Anterior cingulate cortex (tissue), 58 donors: Measurements from ENCODE around the gene SYT6.

Experiments
- DNase-seq, 58 donors: peaks; one replicate each; lab custom pipeline; 2025; lab: John Stamatoyannopoulos, UW

SYT6 gene, protein sequence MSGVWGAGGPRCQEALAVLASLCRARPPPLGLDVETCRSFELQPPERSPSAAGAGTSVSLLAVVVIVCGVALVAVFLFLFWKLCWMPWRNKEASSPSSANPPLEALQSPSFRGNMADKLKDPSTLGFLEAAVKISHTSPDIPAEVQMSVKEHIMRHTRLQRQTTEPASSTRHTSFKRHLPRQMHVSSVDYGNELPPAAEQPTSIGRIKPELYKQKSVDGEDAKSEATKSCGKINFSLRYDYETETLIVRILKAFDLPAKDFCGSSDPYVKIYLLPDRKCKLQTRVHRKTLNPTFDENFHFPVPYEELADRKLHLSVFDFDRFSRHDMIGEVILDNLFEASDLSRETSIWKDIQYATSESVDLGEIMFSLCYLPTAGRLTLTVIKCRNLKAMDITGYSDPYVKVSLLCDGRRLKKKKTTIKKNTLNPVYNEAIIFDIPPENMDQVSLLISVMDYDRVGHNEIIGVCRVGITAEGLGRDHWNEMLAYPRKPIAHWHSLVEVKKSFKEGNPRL

DNA sequence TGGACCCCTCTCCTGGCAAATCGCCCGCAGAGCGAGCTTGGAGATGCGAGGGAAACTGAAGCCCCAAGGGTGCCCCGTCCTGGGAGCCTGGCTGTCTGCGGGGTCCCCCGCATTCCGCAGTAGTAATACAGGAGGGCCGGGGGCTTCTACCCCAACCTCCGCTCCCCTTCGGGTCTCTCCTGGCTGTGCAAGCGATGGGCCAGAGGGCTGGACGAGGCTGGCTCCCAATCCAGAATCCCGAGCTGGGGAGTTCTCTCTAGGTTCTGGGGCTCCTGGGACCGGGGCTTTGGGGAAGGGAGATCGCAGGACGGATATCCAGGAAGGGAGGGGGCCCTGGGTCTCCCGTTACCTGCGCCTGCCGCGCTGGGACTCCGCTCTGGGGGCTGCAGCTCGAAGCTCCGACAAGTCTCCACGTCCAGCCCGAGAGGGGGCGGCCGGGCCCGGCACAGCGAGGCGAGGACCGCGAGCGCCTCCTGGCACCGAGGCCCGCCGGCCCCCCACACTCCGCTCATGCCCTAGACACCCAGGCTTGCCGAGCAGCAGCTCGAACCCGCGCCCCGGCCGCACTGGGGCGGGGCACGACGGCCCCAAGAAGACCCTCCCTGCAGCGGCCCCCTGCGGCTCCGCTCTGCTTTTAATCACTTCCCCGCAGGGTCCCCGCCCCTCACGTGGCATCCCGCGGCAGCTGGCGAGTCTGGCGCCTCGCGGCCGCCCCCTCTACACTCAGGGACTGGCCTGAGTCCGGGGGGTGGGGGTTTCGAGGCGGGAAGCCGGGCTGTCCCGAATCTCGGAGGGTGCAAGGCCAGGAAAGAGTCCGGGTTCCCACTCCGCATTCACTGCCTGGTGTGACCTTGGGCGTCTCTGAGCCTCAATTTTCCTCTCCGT lies at the start of gene SYT6:
Gene SYT6, minus strand, starts transcription at position 609 of the 885 bp plus-strand sequence. Its CDS starts 97 bp downstream, at position 512.
- peak in 3 of 58 donors; percentile 15 to 22 (median 20) for DNase-seq

DNA sequence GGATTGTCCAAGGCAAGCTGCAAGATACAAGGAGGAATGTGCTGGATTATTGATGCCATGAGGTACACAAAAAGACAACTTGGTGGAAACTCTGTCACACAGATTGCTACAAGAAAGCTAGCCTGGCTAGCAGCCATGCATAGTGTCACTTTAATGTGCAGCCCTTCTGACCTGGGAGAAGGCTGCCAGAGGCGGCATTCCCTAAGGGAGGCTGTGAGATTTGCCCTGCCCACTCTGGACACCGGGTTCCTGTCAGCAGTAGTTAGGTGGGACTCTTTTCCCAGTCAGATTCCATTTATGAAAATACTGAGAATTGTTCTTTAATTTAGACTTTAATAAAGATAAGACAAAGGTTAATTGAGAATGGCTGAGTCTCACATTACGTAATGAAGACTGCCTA lies 47.8 kb upstream of the SYT6 start:
- DNase-seq, result no peak

DNA sequence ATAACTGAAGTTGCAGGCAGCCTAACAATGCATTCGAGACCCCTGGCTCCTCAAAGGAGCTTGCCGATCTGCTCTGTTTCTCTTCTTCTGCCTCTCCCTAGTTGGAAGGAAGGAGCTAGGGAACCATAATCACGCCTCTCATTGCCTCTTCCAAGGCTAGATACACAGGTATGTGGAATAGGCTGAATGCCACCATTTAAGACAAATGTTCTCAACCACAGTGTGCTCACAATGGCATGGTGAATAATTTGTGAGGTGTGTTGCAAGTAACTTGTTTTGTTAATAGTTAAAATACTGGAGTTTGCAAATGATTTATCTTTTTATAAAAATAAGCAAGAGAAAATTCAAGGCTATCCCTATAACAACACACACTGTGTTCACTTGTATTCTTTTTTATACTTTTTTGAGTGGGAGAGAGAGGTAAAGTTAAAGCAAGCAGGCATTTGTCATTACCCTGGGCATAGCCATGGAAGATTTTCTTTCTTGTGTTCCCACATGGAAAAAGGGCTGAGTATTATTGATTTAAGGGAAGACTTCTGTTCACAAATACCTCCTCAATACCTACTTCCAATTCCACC lies 45.4 kb upstream of the SYT6 start:
- DNase-seq, result no peak

DNA sequence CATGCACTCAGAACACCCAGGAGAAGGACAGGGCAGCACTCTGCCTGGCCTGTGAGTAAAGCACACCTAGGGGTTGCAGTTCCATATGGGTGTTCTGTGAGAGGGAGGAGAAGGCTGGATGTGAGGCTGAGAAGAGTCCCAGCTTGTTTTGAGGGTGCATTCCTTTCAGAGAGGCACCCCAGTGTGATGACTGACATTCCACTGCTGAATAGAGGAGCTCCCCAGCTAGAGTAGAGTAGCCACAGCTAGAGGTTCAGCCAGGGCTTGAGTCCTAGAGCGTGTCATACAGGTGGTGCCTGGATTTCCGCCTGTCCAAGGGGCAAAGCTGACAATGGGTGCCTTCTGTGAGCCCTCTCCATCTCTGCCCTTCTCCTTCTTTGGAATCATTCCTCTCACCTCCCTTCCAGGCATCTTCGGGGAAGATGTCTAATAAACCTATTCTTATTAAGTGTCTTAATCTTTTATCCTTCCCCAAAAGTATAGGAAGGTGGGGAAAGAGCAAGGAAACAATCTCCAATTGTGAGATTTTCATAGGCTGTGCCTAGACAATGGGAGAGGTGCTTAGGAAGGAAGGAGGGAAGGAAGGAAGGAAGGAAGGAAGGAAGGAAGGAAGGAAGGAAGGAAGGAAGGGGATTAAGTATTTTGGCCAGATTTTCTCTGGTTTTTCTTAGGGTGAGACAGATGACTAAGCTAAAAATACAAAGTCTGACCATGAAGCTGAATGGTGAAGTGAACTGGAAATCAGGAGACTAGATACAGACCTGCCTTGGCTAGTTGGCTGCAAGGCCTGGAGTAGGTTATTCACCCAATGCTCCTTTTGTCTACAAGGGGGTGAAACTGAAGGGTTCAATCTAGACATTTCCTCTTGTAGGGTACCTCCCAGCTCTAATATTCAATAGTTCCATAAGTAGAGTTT lies 43.6 kb upstream of the SYT6 start:
- DNase-seq, result no peak

DNA sequence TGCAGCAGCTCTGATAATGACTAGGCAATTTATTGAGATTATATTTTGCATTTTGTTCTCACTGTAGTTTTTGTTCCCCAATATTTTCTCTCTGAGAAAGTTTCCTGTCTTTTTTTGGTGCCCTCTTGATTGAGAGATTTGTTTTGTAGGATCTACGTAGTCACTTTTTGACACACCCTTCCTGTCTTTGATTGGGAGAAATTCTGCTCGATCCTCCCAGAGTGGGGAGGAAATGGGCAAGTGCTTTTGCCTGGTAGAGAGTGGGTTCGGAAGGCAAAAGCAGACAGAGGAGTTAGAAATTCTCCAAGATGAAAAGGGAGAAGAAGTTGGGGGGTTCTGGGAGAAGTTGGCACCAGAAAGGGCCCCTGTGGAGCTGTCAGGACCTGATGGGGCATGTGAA lies 42.1 kb upstream of the SYT6 start:
- no peak for DNase-seq

DNA sequence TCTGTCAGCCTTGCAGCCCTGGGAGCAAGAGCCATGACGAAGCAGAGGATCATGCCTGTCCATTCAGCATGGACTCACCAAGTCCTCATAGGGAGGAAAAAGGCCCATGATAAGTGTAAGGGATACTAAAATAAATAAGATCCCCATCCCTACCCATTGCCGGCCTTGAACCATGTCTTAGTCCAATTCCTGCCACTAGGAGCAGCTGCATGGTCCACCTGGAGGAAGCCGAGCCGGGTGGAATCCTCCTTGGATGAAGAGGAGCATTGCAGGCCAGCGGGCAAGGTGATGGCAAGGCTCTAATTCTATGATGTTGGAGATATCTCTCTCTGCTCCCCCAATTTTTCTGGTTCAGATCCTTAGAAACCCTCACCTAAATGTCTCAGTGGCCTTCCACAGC lies 38.7 kb upstream of the SYT6 start:
- DNase-seq, result no peak

DNA sequence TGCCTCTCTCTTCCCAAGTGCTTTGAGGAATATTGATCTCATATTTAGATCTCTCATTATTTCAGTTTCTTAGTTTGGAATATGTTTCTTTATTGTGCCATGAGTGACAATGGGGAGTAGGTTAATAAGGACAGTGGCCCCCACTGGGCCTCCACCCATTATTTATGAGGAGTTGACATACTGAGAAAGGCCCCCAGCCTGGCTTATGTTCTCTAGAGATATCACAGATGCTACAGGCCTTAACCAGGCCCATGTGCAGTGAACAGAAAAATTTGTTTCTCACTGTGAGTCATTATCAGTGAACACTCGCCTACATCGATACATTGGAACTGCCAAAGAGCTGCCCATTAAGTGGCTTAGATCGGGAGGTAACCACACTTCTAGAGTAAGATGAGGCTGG lies 35.7 kb upstream of the SYT6 start:
- DNase-seq, result no peak

DNA sequence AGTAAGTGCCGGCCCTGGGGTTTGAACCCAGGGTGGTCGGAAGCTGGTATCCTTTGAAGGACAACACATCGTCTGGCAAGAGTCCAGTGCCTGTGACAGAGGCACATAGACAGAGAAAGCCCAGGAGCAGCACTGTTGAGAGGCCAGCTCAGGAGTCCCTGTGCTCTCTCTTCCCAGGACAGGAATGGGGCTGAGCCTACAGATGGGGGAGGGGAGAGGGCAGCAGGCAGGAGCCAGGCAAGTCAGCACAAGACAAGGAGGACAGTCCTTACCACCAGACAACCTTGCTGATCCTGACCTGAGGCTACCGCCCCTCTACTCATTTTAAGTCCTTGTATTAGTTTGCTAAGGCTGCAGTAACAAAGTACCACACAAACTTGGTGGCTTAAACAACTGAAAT lies 27.7 kb upstream of the SYT6 start:
- no peak for DNase-seq

DNA sequence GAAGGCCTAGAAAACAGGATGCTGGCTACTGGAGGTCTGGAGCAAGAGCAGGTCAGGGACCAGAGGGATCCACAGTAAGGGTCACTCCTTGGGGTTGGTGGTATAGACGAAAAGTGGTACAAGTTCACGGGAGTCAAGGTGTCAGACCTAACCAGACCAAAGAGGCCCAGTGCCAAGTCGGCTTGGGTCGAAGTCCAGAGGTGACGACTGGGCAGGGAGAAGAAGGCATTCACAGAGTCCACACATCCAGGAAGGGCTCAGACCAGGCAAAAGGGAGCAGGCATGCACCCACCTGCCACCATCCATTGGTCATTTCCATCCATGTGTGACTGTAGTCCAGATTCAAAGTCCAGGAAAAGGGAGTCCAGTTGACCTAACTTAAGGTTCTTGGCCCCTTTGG lies 27.1 kb upstream of the SYT6 start:
- no peak for DNase-seq

DNA sequence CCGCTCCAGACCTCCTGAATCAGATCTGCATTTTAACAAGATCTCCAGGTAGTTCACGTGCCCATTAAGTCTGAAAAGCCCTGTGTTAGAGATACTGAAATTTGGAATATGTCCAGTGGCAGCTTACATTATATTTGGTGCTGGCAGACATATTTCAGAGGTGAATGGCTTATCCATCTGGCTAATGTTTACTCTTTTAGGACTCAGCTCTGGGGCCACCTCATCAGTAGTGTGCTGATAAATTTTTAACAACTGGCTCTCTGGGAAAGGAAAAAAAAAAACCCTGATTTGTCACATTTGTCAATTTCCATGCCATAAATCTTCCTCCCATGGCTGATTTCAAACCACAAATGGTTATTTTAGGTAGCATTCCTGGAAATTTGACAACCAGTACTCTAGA lies 25.3 kb upstream of the SYT6 start:
- no peak for DNase-seq

DNA sequence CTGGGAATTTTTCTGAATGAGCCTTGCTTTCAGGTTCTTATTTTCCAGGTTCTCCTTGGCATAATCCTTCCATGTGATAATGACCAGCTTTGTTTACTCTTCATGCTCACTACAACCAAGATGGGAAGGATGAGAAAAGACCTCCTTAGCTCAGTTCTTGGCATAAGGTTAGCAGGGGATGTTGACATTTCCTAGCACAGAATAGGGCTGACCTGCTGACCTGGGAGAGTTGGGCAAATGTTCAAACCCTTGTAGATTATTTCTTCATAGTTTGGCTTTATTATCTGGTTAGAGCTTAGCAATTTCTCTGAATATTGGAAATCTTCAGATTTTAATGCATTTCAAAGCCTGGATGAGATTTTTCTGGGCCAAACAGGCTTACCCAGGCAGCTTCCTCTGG lies 23.6 kb upstream of the SYT6 start:
- DNase-seq, result no peak

DNA sequence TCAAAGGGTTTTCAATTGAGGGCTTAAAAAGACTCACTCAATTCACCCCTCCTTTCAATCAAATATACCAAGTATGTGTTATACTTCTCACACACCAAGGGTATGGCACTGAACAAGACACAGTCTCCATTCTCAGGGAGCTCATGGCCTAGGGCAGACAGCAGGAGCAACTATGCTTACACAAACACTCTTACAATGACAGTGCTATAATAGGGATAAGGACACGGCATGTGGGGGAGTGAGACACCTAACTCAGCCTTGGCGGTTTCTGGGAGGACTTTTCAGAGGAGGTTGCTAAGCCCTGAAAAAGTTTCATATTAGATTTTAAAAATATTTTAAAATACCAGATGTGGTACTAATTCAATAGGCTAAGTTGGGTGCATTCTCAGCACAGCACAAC lies 22.7 kb upstream of the SYT6 start:
- no peak for DNase-seq

DNA sequence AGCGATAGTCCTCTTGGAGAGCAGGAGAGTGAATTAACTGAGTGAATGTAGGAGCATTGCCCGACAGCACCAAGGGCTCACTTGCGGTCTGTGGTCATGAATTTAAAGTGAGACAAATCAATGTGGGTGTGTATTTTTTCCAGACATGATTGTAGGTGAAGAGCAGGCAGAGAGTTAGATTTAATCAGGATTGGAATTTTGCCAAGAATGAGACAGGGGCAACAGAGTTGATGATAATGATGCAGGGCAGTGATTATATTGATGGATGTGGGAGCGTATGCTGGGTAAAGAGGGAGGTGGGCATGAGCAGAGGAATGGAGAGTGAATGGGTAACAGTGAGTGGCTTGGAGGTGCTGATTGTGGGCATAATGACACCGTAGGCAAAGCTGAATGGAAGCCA lies 20.0 kb upstream of the SYT6 start:
- no peak for DNase-seq

DNA sequence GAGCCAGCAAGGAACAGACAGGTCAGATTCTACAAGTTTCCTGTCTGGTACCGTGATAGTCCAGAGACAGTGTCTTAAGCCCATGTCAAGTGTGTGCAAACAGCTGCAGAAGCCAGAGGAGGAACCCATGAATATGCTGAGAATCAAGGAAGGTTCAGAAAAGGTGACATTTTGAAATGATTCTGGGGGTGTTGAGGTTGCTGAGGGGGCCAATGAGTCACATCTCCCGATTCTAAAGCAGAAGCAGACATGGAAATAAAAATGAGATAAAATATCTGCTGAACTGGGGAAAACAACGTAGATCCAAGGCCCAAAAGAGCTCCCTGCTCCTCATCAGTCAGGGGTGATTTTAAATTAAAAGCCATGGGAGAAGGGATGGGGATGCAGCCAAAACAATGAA lies 15.8 kb upstream of the SYT6 start:
- no peak for DNase-seq

DNA sequence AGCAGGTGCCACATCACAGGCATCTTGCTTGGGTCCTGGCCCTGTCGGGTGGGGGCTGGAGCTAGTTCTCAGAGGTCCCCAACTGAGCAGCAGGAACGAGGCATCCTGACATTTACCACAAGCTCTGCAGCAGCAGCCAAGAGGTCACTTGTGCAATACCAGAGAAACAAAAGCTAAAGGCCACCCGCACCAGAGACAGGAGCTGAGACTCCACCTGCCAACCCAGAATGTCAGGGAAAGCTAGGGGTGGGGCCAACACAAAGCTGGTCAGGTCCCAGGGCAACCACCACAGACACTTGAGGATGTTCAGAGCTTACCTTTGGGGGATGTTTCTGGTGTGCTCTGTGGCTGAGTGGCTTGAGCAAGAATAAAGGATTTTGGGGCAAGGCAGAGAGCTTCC lies 13.6 kb upstream of the SYT6 start:
- DNase-seq, result no peak

DNA sequence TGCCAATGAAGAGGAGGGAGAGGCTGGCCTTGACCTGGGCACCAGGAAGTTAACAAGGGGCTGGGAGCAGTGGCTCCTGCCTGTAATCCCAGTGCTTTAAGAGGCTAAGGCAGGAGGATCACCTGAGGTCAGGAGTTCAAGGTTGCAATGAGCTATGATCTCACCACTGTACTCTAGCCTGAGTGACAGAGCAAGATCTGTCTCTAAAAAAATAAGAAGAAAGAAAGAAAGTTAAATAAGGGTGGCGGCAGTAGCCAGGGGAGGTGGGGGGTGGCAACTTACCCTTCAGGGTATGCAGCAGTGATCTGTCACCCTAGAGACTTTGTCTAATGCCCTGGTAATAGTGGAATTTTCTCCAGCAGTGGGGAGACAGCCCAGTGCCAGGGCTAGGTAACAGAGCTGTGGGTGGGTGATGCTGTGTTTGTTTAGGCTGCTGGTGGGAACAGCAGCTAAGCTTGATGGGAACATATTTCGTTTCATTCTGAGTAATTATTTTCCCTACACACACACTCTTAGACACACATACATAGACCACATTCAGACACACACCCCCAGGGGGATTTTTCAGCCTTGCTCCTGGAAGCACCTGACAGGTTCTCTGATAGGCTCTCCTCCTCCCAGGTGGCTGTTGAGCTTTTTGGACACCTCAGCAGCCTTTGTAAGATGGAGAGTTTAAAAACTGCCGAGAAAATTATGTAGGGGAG lies 11.3 kb upstream of the SYT6 start:
- DNase-seq, result no peak

DNA sequence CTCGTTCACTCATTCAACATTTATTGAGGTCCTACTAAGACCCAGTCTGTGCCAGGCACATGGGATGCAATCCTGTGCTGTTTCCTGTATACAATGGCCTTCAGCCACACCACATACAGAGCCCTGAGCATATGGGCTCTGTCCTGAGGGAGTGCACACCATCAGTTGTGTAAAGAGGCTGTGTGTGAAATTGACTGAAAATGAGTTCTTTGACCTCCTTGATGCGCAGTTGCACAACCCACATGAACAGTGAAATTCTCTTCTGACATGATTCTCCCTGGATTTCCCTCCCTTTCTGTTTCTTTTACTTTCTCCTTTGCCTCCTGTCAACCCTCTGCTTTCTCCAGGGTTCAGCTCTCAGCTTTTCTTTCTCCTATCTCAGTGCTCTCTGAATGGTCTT lies 6.3 kb upstream of the SYT6 start:
- DNase-seq, result no peak

DNA sequence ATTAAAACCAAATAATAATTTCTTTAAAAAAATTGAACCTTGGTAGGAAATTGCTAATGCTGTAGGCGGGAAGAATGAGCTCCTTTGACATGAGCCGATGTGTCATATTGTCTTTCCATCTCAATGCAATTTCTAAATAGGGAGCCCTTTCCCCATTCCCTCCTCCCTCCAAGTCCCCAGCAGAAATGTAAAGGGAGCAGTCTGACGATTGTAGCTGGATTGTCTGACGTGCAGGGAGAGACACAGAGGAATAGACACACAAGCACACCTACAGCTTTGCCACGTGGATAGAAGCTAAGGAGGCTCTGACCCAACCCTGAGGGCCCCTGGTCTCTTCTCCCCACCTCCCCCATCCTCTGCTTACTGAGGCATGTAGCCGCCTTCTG lies 3.6 kb upstream of the SYT6 start:
- no peak for DNase-seq

DNA sequence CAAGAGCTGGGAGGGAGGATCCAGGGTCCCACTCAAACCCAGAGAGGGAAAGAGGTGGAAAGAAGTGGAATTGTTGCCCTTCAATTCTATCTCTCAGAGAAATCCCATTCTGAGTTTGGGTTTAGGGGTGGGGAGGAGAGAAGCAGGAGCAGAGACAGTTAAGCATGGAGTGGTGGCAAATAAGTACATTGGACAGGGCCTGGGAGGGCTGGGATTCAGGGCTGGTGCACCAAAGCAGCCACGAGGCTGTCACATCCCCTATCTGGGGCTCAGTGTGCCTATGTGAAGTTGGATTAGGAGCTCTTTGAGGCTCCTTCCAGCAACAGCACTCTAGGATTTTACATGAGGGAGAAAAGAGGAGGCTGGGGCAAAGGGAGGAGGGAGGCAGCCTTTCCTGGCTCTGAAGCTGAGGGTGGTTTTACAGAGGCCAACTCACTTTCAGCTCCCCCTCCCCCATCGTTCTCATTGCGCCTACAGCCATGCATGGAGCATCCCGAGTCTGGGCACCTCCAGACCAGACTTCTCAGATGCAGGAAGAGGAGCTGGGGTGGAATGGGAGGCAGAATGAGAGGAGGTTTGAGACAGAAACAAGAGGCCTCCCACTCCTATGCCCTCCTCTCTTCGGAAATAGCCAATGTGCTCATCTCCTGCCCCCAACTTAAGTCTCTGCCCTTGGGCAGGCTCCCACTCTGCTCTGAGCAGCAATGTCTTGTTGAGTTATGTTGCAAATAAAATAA lies 3.0 kb upstream of the SYT6 start:
- DNase-seq, result peak in 1 of 58 donors; percentile 9
